Subcutaneous adipose tissue (tissue), 4 donors: ENCODE data around the gene PICALM. TPM values are rescaled to one million over a fixed set of nuclear protein-coding genes. Genes with fewer than 3 reads are reported as not detected.

Source experiments
- CTCF ChIP-seq: fragments of 450-650 bp; IDR thresholded peaks from one replicate; pipeline ENCODE4 v1.5.1; 2016; ENCODE audit warnings: low read depth, mild to moderate bottlenecking, control low read depth, antibody characterized with exemption, moderate library complexity
- total RNA-seq, 4 donors: library from RNA; depleted of rRNA; stranded (reverse); fragments of >200 nt; gene quantifications; one replicate each; pipeline ENCODE4 v1.1.0, GENCODE V29; 2016

Gene PICALM
- total RNA-seq, 4 donors from 2014 or later, result 345 to 758 (median 413) TPM

DNA sequence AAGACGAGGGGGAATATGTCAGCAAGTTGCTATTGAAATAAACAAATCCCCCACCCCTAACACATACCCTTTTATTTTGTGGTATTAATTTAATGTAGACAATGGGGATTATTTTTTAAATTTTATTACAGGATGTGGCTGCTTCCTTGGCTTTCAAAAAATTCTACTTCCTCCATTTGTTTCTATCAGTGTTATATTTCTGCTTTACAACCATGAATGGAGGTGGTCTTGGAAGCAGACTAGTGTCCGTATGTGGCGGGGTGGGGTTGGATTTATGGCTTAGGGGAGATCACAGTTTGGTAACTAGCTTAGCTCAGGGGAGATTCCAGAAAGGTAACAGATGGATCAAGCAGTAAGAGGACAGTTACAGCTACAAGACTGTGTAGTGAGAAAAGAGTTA lies 39.3 kb upstream of the PICALM start:
- TF ChIP-seq CTCF, result no peak

GRCh38 chr11:86106916-86107315 lies 38.0 kb upstream of the PICALM start:
- no peak for TF ChIP-seq CTCF

DNA sequence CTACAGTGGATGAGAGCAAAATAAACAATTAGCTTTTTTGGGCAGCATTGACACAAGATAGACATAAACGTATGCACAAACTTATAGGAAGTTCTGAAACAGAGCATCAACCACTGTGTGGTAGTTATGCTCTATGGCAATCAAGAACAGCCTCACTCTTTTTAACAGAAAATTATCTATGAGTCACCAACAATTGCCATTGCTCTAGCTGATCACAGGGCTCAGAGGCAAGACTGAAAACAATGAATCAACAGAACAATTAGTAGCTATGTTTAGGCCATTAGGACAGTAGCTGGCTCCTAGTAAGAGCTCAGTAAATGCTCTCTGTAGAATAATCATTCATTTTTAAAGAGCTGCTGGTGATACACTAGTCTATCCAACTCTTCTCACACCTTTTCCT lies 34.9 kb upstream of the PICALM start:
- no peak for TF ChIP-seq CTCF

GRCh38 chr11:86101941-86102407 lies 33.1 kb upstream of the PICALM start:
- TF ChIP-seq CTCF, result no peak

- no peak for TF ChIP-seq CTCF
These were observed 32.6 kb upstream of the PICALM start for GRCh38 chr11:86101493-86101892.

DNA sequence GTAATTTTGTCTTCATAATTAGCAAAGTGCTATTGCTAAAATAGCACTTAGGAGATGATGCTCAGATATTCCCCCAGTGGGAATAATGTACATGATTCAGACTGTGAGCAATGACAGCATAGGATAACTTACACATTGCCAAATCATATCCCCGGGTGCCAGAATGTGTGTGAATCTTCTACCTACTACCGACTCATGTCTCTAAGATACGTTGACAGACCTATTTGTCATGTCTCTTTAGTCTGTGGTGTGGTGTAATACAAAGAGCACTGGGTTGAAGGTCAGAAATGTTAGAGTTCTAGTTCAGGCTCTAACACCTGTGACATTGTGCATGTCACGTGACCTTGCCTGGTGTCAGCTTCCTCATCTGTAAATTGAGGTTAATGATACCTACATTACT lies 31.0 kb upstream of the PICALM start:
- no peak for TF ChIP-seq CTCF

- TF ChIP-seq CTCF, result no peak
These were observed 29.1 kb upstream of the PICALM start for GRCh38 chr11:86097980-86098379.

DNA sequence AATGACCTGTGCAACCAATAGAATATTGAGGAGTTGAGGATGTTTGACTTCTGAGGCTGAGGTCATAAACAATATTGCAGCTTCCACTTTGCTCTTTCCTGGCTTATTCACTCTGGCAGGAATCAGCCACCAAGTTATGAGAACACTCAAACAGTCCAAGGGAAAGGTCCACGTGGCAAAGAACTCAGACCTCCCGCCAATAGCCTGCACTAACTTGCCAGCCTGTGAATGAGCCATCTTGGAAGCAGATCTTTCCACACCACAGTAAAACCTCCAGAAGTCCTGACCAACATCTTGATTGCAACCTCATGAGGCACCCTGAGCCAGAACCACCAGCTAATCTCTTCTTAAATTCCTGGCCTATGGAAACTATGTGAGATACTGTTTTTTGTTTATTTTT lies 22.7 kb upstream of the PICALM start:
- TF ChIP-seq CTCF, result no peak
